BJ (cell line): ENCODE data around the gene TRPM2. TPM values are rescaled to one million over a fixed set of nuclear protein-coding genes. Genes with fewer than 3 reads are reported as not detected.

Experiments
- CTCF ChIA-PET: fragments of 350-600 bp; formaldehyde crosslinking; extraction: SDS; loops from one replicate; lab custom pipeline; 2021; ENCODE audit warnings: antibody characterized with exemption, inconsistent platforms; lab: Yijun Ruan, JAX
- POLR2A ChIA-PET: fragments of 300-600 bp; sonication (Branson Sonifier 250); formaldehyde crosslinking; extraction: SDS; loops from one replicate; lab custom pipeline; 2021; ENCODE audit warnings: antibody characterized with exemption; lab: Charles Lee
- DNase-seq: peaks from one replicate; pipeline ENCODE4 v3.0.0-alpha.2; 2011; ENCODE audit warnings: low read depth
- H3K27me3 ChIP-seq: 2 replicates; pipeline ENCODE4 v1.6.0; 2011; ENCODE audit warnings: low read length; ENCODE audit not compliant: control insufficient read depth, insufficient read depth
- H3K36me3 ChIP-seq: 2 replicates; pipeline ENCODE4 v1.5.1; 2011; ENCODE audit warnings: low read length; ENCODE audit not compliant: control insufficient read depth, insufficient read depth
- H3K4me3 ChIP-seq: 2 replicates; pipeline ENCODE4 v1.5.1; 2011; ENCODE audit warnings: low read depth, mild to moderate bottlenecking, control low read depth, low read length
- polyA plus RNA-seq: library from polyadenylated mRNA; depleted of rRNA; stranded (reverse); fragments of >200 nt; gene quantifications from 2 replicates; pipeline ENCODE4 v1.2.3, GENCODE V29; 2011
- TF ChIP-seq, protein P1 (sequence below): IDR thresholded peaks from 2 replicates; pipeline ENCODE4 v1.5.1; 2011; ENCODE audit warnings: low read depth, mild to moderate bottlenecking, control low read depth, inconsistent platforms, low read length, moderate library complexity; ENCODE audit not compliant: insufficient read depth

The TRPM2 gene
- polyA plus RNA-seq, 1 experiment = not detected

DNA sequence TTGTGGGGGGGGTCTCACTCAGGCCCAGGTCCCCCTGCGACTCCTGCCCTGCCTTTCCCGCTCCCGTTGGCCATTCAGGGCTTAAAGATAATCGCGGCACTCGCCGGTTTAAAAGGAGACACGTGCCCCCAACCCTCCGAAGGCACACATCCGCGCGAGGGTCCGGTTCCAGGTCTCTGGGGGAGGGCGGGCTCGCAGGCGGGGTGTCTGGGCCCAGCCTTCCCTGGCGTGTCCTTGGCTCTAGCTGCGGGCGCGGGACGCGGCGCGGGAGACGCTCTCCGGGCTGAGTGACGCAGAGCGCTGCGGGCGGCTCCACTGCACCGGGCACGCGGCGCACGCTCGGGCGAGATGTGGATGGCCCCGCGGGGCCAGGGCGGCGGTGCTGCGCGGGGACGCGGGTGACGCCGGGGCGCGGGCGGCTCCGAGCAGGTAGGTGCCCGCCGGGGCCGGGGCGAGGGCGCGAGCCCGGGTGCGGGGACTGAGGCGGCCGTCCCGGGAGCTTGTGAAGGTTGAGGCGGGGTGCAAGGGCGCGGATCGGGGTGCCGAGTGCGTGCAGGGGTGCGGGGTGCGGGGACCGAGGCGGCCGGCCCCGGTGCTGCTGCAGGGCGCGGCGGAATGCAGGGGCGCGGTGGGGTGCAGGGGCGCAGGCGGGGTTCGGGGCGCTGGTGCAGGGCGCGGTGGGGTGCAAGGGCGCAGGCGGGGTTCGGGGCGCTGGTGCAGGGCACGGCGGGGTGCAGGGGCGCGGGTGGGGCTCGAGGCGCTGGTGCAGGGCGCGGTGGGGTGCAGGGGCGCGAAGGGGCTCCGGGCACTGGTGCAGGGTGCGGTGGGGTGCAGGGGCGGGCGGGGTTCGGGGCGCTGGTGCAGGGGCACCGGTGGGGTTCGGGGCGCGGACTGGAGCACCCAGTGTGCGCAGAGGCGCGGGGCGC, 3.3 kb upstream of the TRPM2 start:
- ChIA-PET CTCF (no interaction called here), POLR2A (no interaction called here)
- H3K36me3 ChIP-seq = no peaks in the 10 kb centered on the region
- H3K4me3 ChIP-seq = no peak overlapping the region
- no peak for DNase-seq
- peaks cover 23% of the 10 kb centered on the region for H3K27me3 ChIP-seq
- TF ChIP-seq, protein P1, sequence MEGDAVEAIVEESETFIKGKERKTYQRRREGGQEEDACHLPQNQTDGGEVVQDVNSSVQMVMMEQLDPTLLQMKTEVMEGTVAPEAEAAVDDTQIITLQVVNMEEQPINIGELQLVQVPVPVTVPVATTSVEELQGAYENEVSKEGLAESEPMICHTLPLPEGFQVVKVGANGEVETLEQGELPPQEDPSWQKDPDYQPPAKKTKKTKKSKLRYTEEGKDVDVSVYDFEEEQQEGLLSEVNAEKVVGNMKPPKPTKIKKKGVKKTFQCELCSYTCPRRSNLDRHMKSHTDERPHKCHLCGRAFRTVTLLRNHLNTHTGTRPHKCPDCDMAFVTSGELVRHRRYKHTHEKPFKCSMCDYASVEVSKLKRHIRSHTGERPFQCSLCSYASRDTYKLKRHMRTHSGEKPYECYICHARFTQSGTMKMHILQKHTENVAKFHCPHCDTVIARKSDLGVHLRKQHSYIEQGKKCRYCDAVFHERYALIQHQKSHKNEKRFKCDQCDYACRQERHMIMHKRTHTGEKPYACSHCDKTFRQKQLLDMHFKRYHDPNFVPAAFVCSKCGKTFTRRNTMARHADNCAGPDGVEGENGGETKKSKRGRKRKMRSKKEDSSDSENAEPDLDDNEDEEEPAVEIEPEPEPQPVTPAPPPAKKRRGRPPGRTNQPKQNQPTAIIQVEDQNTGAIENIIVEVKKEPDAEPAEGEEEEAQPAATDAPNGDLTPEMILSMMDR = no peak

DNA sequence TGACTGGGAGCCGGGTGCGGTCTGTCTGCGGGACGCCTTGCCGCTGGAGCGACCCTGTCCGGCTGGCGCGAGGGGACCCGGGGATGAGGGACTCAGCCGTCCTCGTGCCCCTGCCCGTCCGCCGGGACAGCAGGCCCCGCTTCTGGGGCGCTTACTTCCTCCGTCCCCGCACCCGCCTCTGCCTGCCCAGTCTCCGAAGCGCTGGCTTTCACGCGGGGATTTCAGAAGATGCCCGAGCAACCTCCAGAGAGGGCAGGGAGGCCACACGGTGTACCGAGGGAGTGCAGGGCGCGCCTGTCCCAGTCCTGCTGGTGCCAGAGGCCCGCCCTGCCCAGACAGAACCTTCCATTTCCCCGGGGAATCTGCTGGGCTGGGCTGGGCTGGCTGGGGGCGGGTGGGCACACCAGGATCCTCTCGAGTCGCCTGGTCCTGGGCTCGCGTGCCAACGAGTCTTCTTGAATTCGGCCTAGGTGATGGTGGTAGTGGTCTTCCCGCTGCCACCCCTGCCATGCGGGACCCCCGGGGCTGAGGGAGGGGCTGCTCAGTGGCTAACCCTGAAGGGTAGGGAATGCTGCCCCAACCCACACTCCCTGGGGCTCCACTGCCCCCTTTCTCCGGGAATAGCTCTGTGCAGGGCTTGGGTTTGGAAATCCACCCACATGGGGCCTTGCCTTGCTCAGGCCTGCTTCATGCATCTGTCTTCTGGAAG, 2.5 kb upstream of the TRPM2 start:
- TF ChIP-seq, protein P1 = no peak
- DNase-seq = no peak
- POLR2A ChIA-PET = no interaction called here
- Histone ChIP-seq H3K27me3 (peaks cover 21% of the 10 kb centered on the region), H3K36me3 (no peaks in the 10 kb centered on the region), H3K4me3 (no peak overlapping the region)
- CTCF ChIA-PET = no interaction called here

DNA sequence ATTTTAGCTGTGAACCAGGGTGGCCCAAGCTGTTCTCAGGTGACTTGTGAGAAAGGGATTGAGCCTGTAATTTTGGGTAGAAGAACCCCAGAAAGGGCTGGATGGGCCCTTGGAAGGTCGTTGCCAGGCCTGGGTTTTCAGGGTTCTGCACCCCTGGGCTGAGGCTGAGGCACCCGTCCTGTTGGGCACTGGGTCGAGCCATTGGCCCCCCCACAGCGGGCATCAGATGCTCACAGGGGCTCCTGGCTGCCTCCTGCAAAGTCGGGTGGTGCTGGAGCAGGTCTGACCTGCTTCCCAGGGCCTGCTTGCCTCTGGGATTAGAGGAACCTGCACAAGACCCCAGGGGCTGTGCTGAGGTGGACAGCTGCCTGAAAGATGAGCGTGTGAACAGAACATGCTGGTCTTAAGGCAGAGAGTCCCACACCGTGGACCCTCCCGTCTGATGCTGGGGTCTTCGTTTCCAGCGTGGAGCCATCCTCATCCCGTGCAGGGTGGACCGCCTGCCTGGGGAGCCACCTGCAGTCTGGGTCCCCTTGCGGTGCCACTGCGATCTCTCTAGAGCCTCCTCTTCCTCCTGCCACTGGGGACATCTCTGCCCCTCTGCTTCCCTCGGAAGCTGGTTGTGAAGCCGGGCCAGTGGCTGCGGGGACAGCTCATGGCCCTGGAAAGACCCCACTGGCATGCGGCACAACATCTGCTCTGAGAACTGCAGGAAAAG, 1.7 kb upstream of the TRPM2 start:
- ChIA-PET CTCF (no interaction called here), POLR2A (no interaction called here)

DNA sequence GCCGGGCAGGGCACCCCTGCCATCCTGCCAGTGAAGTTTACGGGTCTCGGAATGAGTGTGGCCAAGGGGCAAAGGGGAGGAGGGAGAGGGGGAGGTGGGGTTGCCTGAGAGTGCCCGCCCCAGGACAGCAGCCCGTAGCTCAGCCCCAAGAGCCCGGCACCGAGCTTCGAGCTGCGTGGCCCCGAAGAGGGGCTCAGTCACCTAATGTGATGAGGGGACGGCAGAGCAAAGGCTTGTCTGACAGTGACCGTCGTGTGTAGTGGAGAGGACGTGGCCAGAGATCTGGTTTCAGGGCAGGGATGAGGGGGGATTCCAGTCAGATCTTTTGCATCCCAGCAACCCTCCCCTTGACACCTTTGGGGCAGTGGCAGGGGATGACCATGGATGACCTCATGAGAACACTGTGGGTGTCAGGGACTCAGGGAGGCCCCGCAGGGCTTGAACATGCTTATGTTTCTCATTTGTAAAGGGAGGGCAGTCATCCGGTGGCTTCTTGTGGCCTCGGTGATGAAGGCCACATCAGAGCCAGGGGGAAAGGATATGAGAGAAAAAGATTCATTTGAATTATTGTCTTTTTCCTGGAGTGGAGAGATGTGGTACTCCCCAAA, 1.1 kb upstream of the TRPM2 start:
- peaks cover 21% of the 10 kb centered on the region for H3K27me3 ChIP-seq
- H3K36me3 ChIP-seq = no peaks in the 10 kb centered on the region
- DNase-seq = no peak
- POLR2A ChIA-PET = no interaction called here
- TF ChIP-seq, protein P1 = no peak
- CTCF ChIA-PET = no interaction called here
- H3K4me3 ChIP-seq = no peak overlapping the region

More for the DNA sequence above, 1.7 kb upstream of the TRPM2 start:
- TF ChIP-seq, protein P1 = no peak
- H3K36me3 ChIP-seq = no peaks in the 10 kb centered on the region
- peaks cover 21% of the 10 kb centered on the region for H3K27me3 ChIP-seq
- no peak for DNase-seq
- H3K4me3 ChIP-seq = no peak overlapping the region
